ENCODE data around the gene FGF7. TPM values are rescaled to one million over a fixed set of nuclear protein-coding genes. Genes with fewer than 3 reads are reported as not detected.
"Not testable (repeated sequence)": the region's sequence is repeated elsewhere in the genome, so short reads cannot be mapped to it uniquely, and the experiment has no call there.

The FGF7 gene
- total RNA-seq, 1 donor from 2014 or later: 0.12 TPM

DNA sequence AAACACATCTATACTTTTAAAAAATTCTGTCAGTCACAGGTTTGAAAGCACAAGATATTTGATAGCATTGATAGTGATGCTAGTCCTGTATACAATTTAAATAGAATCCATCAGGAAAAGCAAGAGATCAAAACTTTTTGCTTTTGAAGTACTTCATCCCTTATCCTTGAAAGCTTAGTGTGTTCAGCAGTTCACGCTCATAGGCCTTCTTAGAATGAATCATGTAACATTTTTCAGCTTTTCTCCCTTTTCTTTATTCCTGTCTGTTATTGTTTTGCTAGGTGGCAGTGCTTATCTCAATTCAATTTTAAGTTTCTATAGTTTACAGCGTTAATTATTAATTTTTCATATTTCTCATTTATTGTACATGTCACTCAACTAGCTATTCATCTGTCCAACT is 69.1 kb downstream of the FGF7 start:
- intact Hi-C loops (cut with micrococcal nuclease): no loop called here

DNA sequence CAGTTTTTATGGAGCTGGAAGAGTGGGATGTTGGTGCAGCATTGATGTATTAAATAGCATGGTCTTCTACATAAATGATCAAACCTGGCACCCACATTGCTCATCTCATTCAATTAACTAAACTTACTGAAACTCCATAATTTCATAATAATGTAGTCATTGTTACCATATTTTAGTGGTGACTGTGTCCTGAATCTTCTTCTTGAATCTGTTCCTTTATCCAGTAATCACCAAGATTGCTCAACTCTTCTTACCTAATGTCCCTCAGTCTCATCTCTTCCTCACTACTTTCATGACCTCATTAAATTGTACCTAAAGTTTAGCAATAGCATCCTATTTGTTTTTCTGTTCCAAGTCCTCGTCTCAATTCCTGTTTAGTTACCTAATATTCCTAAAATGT is 69.8 kb downstream of the FGF7 start:
- intact Hi-C loops (cut with micrococcal nuclease): no loop called here

DNA sequence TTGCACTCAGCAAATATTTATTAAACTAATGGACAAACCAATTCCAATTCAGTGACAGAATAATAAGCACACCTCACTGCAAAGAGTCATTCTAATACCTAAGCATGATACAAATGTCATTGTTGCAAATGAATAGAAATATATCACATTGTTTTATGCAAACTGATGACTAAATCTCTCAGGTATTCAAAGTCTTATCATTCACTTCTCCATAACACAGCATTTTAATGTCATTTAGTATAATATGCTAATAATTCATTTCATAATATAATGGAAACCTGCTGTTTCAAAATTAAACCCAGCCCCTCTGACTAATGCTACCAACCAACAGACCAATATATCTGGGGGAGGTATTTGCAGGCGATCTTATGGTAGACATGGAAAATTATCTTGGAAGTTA is 71.8 kb downstream of the FGF7 start:
- intact Hi-C loops (cut with micrococcal nuclease): no loop called here

DNA sequence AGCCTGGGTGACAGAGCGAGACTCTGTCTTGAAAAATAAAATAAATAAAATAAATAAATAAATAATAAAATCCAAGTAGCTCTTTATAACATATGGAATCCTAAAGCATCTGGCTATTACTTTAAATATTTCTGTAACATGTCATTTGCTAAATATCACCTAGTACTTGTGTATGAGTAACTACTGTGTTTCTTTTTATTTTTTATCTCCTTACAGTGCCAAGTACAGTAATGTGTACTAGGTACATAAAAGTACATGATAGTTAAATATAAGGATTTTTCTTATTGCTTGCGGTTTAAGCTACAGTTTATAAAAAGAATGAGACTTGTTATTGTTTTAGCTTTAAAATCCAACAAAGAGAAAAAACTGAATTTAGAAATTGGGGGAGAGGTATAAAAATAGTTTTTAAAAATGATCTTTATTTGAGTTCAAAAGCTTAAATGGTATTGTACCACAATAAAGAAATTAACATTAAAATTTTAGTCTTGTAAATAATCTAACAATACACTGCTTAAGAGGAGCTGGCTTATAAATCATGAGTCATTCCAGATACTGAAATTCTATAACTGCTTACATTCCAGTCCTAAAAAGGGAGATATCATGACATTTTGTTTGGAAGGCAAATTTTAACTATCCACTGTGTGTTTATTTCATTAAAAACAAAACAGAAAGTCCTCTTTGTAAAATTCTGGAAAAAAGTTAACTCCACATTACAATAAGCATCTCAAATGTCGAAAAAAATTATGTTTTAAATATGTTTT is 73.1 kb downstream of the FGF7 start:
- intact Hi-C loops (cut with micrococcal nuclease): no loop called here

DNA sequence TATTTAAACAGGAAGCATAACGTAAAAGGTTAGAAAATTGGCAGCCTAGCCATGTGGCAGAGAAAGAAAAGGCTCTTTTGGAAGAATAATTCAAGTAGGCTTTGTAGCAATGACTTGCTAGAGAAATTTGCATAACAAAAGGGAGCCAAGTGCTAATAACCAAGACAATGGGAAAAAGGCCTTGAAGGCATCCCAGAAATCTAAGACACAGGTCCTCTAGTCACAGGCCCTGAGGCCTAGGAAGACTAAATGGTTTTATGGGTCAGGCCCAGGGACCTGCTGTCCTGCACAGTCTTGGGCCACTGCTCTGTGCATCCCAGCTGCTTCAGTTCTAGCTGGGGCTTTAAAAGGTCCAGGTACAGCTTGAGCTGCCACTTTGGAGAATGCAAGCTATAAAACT is 78.5 kb downstream of the FGF7 start:
- intact Hi-C loops (cut with micrococcal nuclease): no loop called here

DNA sequence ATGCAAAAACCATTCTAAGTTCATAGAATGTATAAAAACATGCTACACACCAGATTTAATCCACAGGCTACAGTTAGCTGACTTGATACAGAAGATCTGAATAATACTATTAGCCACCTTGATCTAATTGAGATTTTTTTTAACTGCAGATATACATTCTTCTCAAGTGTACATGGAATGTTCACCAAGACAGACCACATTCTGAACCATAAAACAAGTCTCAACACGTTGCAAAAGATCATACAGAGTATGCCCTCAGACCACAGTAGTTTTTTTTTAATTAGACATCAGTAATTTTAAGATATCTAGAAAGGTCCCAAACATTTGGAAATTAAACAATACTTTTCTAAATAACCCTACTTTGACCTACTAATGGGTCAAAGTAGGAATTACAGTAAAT is 83.3 kb downstream of the FGF7 start:
- intact Hi-C loops (cut with micrococcal nuclease): no loop called here

GRCh38 chr15:49507261-49507660 is 84.2 kb downstream of the FGF7 start:
- intact Hi-C loops (cut with micrococcal nuclease): no loop called here

GRCh38 chr15:49512739-49513138 is 89.7 kb downstream of the FGF7 start:
- intact Hi-C loops (cut with micrococcal nuclease): not testable (repeated sequence)

DNA sequence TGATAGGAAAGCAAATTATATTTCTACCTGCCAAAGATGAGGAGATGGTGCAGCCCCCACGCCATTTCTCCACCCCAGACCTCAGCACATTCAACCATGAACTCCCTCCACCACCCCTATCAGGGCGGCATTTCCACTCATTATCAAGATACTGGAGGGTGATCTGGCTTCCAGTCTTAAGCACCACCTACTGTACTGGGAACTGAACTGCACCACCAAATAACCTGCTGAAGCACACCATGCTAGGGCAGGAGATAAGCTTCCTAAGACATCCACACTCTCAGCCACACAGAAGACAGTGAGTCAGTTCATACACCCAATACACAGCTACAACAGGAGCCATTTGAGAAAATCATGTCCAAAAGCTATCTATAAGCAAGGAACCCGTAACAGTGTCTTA is 98.8 kb downstream of the FGF7 start:
- intact Hi-C loops (cut with micrococcal nuclease): no loop called here

DNA sequence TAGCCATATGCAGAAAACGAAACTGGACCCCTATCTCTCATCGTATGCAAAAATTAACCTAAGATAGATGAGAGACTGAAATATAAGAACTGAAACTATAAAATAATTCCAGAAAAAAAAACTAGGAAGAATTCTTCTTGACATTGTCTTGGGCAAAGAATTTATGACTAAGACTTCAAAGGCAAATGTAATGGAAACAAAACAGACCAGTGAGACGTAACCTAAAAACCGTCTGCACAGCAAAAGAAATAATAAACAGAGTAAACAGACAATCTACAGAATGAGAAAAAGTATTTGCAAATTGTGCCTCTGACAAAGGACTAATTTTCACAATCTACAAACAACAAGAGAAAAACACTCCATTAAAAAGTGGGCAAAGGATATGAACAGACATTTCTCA is 105.2 kb downstream of the FGF7 start:
- intact Hi-C loops (cut with micrococcal nuclease): no loop called here

- intact Hi-C loops (cut with micrococcal nuclease): no loop called here
Observed at GRCh38 chr15:49530092-49530491, 107.0 kb downstream of the FGF7 start.

Other genes with a start within 250 kb of the FGF7 start
- 2.6 and 4.6 TPM in 2 replicates for gene FAM227B, start 197.6 kb downstream of the FGF7 start, total RNA-seq
- 16.9 and 20.9 TPM in 2 replicates for gene DTWD1, start 197.8 kb downstream of the FGF7 start, total RNA-seq